GM18526 (cell line): Measurements from ENCODE around the gene SFMBT1.

ENCODE experiments used
- POLR2A ChIP-seq: IDR thresholded peaks from 3 replicates; pipeline ENCODE4 v1.6.1; 2011; ENCODE audit not compliant: insufficient read length; ENCODE audit errors: extremely low read depth

The SFMBT1 gene

DNA sequence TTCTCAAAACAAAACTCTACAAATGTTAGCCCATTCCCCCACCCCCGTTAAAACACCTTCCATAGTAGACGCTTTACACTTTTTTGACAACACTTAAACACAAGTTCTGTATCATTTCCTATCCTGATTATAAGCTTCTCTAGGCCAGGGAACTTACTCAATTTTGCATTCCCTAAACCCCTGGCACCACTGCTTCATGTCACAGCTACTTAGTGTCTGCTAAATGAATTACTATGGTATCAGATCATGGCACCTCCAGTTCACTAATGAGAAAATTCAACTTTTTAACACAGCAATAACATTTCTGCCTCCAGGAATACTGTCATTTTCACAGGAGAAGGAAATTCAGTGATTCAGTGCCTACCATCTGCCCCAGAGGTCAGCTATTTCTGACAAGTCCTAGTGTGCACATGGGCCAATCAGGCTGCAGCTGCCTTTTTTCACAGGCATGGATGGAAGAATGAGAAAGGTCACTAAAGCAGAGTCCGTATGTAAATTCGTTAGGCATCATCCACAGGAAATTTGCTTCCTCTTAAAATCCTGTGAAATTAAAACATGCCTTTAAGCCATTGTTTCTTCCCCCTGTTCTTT is 18.5 kb downstream of the SFMBT1 start:
- TF ChIP-seq POLR2A, result no peak

- TF ChIP-seq POLR2A, result no peak
Measured at GRCh38 chr3:53026382-53027162, 19.3 kb downstream of the SFMBT1 start.

GRCh38 chr3:53024315-53024714 is 21.6 kb downstream of the SFMBT1 start:
- no peak for TF ChIP-seq POLR2A

GRCh38 chr3:53023072-53023823 is 22.6 kb downstream of the SFMBT1 start:
- TF ChIP-seq POLR2A, result no peak

DNA sequence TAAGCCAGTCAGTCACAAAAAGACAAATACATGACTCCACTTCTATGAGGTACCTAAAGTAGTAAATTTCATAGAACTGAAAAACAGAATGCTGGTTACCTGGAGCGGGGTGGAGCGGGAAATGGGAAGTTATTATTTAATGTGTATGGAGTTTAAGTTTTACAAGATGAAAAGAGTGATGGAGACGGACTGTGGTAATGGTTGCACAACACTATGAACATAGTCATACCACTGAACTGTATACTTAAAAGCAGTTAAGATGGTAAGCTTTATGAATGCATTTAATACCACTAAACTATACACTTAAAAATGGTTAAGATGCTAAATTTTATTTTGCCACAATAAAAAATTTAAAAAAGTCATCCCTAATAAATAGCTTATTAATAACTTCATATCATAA is 23.2 kb downstream of the SFMBT1 start:
- TF ChIP-seq POLR2A, result no peak

- TF ChIP-seq POLR2A, result no peak
Measured at GRCh38 chr3:53016236-53016635, 29.6 kb downstream of the SFMBT1 start.

DNA sequence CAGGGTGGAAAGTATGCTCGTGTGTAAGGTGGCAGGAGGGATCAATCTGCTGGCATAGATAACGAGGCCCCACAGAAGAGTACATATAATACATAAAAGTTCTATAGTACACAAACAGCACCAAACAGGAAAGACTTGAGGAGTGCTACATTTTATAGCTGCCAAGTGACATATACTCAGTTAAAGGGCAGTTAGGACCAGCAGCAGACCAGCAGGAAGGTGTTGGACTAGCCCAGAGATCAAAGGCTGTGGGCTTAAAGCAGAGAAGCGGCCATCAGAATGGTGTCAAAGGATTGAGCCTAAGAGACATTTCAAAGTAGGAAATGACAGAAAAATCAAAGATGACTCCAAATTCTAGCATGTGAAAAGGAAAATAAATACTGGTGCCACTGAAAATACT is 34.5 kb downstream of the SFMBT1 start:
- no peak for TF ChIP-seq POLR2A

- no peak for TF ChIP-seq POLR2A
Measured at GRCh38 chr3:53009826-53010539, 35.9 kb downstream of the SFMBT1 start.

DNA sequence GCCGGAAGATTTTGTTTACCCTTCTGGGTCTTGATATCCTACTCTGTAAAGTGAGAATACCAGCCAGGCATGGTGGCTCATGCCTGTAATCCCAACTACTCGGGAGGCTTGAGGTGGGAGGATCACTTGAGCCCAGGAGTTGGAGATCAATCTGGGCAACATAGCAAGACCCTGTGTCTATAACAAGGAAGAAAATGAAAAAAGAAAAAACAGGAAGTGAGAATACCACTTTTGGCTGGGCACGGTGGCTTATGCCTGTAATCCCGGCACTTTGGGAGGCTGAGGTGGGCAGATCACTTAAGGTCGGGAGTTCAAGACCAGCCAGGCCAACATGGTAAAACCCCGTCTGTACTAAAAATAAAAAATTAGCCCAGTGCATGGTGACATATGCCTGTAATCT is 36.9 kb downstream of the SFMBT1 start:
- no peak for TF ChIP-seq POLR2A

GRCh38 chr3:53005854-53006513 is 39.9 kb downstream of the SFMBT1 start:
- TF ChIP-seq POLR2A, result no peak

DNA sequence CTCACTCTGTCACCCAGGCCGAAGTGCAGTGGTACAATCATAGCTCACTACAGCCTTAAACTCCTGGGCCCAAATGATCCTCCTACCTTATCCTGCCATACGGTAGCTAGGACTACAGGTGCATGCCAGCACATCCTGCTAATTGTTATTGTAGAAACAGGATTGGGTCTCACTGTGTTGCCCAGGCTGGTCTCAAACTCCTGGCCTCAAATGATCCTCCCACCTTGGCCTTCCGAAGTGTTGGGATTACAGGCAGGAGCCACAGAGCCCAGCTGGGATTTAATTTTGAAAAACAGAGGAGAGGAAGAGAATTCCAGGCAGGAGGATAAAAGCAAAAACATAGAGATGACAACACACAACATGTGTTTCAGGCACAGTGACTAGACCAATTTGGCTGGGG is 40.5 kb downstream of the SFMBT1 start:
- TF ChIP-seq POLR2A, result no peak

DNA sequence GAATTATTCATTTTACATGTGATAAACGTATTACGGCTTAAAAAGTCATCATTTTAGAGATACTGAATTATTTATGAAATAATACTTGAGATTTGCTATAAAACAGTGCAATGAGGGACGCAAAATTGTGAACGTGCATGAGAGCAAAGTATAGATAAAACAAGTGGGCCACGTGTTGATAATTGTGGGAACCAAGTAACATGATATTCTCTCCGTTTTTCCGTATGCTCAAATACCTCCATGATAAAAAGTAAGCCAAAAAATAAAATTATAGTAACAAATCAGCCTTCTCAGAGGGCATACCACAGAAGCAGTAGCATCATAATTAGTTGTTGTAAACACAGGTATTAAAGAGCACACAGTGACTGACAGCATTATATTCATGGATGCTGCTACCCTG is 42.6 kb downstream of the SFMBT1 start:
- no peak for TF ChIP-seq POLR2A

- no peak for TF ChIP-seq POLR2A
Measured at GRCh38 chr3:52998771-52999513, 46.9 kb downstream of the SFMBT1 start.

- TF ChIP-seq POLR2A, result no peak
Measured at GRCh38 chr3:52990637-52991036, 55.2 kb downstream of the SFMBT1 start.
